ENCODE measurements around the gene ZBTB8A.

GRCh38 chr1:32622806-32623681 lies 83.8 kb downstream of the ZBTB8A start:
- TF ChIP-seq CTCF (conservative IDR thresholded peaks at IDR 0.05) (no peak), EZH2 (IDR thresholded peaks at IDR 0.05; ENCODE audit: low read depth) (no peak)

Measured in PC-9 (cell line).